PFSK-1 (cell line): ENCODE data around the gene PCCA.

ENCODE experiments used
- POLR2AphosphoS5 ChIP-seq: IDR thresholded peaks from 2 replicates; pipeline ENCODE4 v1.6.1; 2012; ENCODE audit warnings: low read depth, mild to moderate bottlenecking, control low read depth, low read length, moderate library complexity
- REST ChIP-seq, 2 experiments: IDR thresholded peaks; 2 replicates each; pipeline versions ENCODE4 v1.6.1 to v1.8.0; 2011 to 2012; ENCODE audit warnings: low read depth in 2 of 2, low read length in 2 of 2, control low read depth in 1 of 2, inconsistent platforms in 1 of 2, mild to moderate bottlenecking in 1 of 2, moderate library complexity in 1 of 2; ENCODE audit not compliant: insufficient read depth in 1 of 2
- TAF1 ChIP-seq: IDR thresholded peaks from 2 replicates; pipeline ENCODE4 v1.6.1; 2012; ENCODE audit warnings: low read length, control low read depth, borderline replicate concordance; ENCODE audit not compliant: insufficient read depth

DNA sequence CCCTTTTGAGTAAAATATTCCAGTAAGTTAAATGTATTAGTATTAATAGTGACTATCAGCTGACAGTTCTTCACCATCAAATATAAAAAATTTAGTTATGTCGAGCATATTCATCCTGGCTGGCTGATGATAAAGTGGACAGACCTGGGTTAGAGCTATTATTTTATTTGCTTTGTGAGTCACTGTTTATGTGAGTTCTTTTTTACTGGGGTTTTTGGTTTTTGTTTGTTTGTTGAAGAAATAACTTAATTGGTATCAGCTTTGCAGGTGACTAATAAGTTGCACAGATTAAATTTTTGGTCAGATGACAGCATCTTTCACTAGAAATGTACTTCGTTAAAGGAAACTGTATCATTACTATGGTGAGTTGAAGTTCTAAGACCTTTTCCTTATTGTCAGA is 275.0 kb downstream of the PCCA start:
- no peak for TF ChIP-seq TAF1
- no peak for TF ChIP-seq REST (IDR thresholded peaks at IDR 0.05; ENCODE audit: insufficient read depth in 1 of 2, low read depth in 2 of 2, low read length in 2 of 2)
- no peak for TF ChIP-seq POLR2AphosphoS5
